ENCODE measurements around the gene RELA.
A peak's percentile ranks its signal among the peaks of the same experiment; 100 is the strongest.
"Not testable (repeated sequence)": the region's sequence is repeated elsewhere in the genome, so short reads cannot be mapped to it uniquely, and the experiment has no call there.

Gene RELA

DNA sequence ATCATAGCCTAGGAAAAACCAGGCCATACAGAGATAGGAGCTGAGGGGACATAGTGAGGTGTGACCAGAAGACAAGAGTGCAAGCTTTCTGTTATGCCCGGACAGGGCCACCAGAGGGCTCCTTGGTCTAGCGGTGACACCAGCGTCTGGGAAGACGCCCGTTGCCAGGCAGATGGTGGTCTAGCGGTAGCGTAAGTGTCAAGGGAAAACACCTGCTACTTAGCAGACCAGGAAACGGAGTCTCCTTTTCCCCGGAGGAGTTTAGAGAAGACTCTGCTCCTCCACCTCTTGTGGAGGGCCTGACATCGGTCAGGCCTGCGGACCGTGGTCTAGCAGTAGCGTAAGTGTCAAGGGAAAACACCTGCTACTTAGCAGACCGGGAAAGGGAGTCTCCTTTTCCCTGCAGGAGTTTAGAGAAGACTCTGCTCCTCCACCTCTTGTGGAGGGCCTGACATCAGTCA lies 43.6 kb upstream of the RELA start:
- in situ Hi-C loops (cut with MboI; ENCODE audit: low pct_unique_long_range_greater_than_20kb, low sequenced_read_pairs, unreplicated experiment); DNase-seq (ENCODE audit: low spot score): not testable (repeated sequence)
- TF ChIP-seq, protein P1, sequence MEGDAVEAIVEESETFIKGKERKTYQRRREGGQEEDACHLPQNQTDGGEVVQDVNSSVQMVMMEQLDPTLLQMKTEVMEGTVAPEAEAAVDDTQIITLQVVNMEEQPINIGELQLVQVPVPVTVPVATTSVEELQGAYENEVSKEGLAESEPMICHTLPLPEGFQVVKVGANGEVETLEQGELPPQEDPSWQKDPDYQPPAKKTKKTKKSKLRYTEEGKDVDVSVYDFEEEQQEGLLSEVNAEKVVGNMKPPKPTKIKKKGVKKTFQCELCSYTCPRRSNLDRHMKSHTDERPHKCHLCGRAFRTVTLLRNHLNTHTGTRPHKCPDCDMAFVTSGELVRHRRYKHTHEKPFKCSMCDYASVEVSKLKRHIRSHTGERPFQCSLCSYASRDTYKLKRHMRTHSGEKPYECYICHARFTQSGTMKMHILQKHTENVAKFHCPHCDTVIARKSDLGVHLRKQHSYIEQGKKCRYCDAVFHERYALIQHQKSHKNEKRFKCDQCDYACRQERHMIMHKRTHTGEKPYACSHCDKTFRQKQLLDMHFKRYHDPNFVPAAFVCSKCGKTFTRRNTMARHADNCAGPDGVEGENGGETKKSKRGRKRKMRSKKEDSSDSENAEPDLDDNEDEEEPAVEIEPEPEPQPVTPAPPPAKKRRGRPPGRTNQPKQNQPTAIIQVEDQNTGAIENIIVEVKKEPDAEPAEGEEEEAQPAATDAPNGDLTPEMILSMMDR (IDR thresholded peaks at IDR 0.05; ENCODE audit: extremely low read depth, insufficient read depth, missing control alignments) = peak; percentile 60

DNA sequence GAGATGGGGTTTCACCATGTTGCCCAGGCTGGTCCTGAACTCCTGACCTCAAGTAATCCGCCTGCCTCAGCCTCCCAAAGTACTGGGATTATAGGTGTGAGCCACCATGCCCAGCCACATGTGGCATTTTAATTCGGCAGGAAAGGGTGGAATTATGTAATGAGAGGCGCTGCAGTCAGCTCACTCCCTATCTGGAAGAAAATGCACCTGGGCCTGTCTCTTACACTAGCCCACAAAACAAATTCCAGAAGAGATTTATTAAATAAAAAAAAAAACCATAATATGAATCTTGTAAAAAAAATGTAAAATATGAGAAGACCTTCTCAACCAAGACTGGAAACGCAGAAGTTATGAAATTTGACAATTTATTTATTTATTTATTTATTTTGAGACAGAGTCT lies 41.1 kb upstream of the RELA start:
- in situ Hi-C loops (cut with MboI; ENCODE audit: low pct_unique_long_range_greater_than_20kb, low sequenced_read_pairs, unreplicated experiment) = no loop called here
- TF ChIP-seq, protein P1 (IDR thresholded peaks at IDR 0.05; ENCODE audit: extremely low read depth, insufficient read depth, missing control alignments) = no peak

DNA sequence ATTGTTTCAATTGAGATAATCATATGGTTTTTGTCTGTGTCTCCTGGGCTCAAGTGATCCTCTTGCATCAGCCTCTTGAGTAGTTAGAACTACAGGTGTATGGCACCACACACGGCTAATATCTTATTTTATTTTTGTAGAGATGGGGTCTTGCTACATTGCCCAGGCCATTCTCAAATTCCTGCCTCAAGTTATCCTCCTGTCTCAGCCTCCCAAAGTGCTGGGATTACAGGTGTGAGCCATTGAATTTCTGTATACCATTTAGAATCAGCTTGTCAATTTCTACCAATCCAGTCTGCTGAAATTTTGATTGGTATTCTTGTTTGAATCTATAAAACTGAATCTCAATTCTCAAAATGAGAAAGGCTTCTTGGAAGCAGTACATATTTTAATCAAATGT lies 39.0 kb upstream of the RELA start:
- in situ Hi-C loops (cut with MboI; ENCODE audit: low pct_unique_long_range_greater_than_20kb, low sequenced_read_pairs, unreplicated experiment) = no loop called here
- no peak for DNase-seq (ENCODE audit: low spot score)
- TF ChIP-seq, protein P1 (IDR thresholded peaks at IDR 0.05; ENCODE audit: extremely low read depth, insufficient read depth, missing control alignments) = no peak

More for the DNA sequence above, 41.1 kb upstream of the RELA start:
- DNase-seq (ENCODE audit: low spot score) = no peak

DNA sequence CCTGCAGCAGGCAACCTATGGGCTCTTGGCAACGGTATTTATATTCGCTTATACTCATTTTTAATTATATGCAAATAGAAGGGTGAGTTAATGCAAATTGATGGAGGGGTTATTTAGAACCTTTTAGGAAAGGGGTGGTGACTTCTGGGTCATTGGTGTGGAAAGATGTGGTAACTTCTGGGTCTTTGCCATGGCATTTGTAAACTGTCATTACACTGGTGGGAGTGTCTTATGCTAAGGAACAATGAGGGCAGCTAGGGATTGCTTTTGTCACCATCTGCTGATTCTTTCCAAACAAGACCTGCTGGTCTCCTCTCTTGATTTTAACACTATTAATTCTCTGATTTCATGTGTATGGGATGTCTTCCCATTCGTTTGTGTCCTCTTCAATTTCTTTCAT lies 37.7 kb upstream of the RELA start:
- no peak for DNase-seq (ENCODE audit: low spot score)
- in situ Hi-C loops (cut with MboI; ENCODE audit: low pct_unique_long_range_greater_than_20kb, low sequenced_read_pairs, unreplicated experiment) = no loop called here
- TF ChIP-seq, protein P1 (IDR thresholded peaks at IDR 0.05; ENCODE audit: extremely low read depth, insufficient read depth, missing control alignments) = no peak

DNA sequence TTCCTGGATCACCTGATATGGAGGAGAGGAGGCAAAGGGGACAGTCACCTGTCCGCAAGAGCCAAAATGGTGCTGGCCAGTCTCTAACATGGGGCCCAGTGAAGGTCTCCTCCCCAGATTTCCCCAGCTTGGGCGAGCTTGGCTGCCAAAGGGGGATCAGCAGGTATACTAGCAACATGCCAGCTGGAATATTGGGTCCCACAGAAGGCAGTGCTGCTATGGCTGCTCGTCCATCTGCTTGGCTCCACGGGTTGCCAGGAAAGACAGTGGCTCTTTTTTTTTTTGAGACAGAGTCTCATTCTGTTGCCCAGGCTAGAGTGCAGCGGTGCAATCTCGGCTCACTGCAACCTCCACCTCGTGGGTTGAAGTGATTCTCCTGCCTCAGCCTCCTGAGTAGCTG lies 36.6 kb upstream of the RELA start:
- in situ Hi-C loops (cut with MboI; ENCODE audit: low pct_unique_long_range_greater_than_20kb, low sequenced_read_pairs, unreplicated experiment) = no loop called here
- no peak for DNase-seq (ENCODE audit: low spot score)
- TF ChIP-seq, protein P1 (IDR thresholded peaks at IDR 0.05; ENCODE audit: extremely low read depth, insufficient read depth, missing control alignments) = no peak

DNA sequence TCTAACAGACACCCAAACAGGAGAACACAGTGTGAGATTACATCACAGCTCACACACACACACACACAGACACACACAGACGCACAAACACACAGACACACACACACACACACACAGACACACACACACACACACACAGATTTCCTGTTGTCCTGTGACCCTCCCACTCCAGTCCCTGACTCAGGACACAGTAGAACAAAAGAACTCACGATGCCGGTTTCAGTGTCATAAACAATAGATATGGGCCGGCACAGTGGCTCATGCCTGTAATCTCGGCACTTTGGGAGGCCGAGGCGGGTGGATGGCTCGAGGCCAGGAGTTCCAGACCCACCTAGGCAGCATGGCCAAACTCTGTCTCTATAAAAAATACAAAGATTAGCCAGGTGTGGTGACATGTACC lies 35.5 kb upstream of the RELA start:
- DNase-seq (ENCODE audit: low spot score) = no peak
- TF ChIP-seq, protein P1 (IDR thresholded peaks at IDR 0.05; ENCODE audit: extremely low read depth, insufficient read depth, missing control alignments) = no peak
- in situ Hi-C loops (cut with MboI; ENCODE audit: low pct_unique_long_range_greater_than_20kb, low sequenced_read_pairs, unreplicated experiment) = no loop called here
